ENCODE measurements around the gene ABHD16A.

ABHD16A gene

DNA sequence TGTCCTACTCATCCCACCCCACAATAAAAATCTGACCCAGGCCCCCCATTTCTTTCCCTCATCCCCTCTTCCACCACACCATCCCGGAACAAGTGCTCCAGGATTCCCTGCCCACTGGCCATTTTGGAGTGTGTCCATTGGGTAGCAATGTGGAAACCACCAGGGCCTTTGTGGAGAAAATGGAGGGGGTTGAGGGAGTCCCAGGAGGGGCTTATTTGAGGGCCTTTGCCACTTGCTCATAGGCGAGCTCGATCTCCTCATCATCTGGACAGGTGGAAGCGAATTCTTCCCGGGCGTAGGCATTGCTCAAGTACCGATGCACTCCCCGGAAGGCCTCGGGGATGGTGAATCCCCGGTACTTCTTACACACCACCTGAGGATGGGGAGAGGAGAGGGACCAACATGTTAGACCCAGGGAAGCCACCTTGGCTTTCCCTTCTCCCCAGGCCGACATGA lies 27.5 kb upstream of the ABHD16A start:
- peak overlapping the region; percentile 82 for H3K4me2 ChIP-seq (ENCODE audit: low read length, poor library complexity, severe bottlenecking)
- peaks cover 57 to 66% of the 10 kb centered on the region in 2 experiments for H3K36me3 ChIP-seq (ENCODE audit: control insufficient read depth in 1 of 2, insufficient read depth in 2 of 2, low read depth in 1 of 2, low read length in 2 of 2)
- H3K4me3 ChIP-seq (ENCODE audit: insufficient read depth in 1 of 2, low read depth in 1 of 2, low read length in 2 of 2) = peak overlapping the region in 1 of 2 experiments; percentile 93
- no peak overlapping the region for H2AK5ac ChIP-seq (ENCODE audit: low read length, severe bottlenecking)
- no peak overlapping the region for H3K18ac ChIP-seq (ENCODE audit: low read depth in 1 of 2, low read length in 2 of 2)
- no peaks in the 10 kb centered on the region for H3K27me3 ChIP-seq (ENCODE audit: control insufficient read depth in 1 of 2, insufficient read depth in 1 of 2, low read length in 2 of 2)
- H3K27ac ChIP-seq (ENCODE audit: low read length, poor library complexity, severe bottlenecking) = peak overlapping the region; percentile 19
- no peak overlapping the region for H2BK12ac ChIP-seq (ENCODE audit: low read length in 2 of 2)
- peaks cover 19% of the 10 kb centered on the region for H3K79me1 ChIP-seq (replicated peaks; ENCODE audit: low read length, poor library complexity, severe bottlenecking)
- H3K14ac ChIP-seq (ENCODE audit: low read length in 2 of 2) = no peak overlapping the region
- no peak overlapping the region for H2BK120ac ChIP-seq (ENCODE audit: low read depth, low read length)
- H4K91ac ChIP-seq (ENCODE audit: low read length) = peak overlapping the region; percentile 8
- H3K9ac ChIP-seq (ENCODE audit: low read length) = peak overlapping the region; percentile 98
- peaks cover 22% of the 10 kb centered on the region for H3K4me1 ChIP-seq (ENCODE audit: control insufficient read depth, insufficient read depth, low read depth, low read length)
- H2AFZ ChIP-seq (ENCODE audit: low read depth, low read length) = no peak overlapping the region
- H3K4ac ChIP-seq (ENCODE audit: low read depth in 1 of 2, low read length in 2 of 2) = no peak overlapping the region
- 77% methylated on average over 10 of the region's 11 CpGs for WGBS
- peak overlapping the region; percentile 80 for H4K8ac ChIP-seq (ENCODE audit: low read length)
- DNase-seq = no peak
- H3K23ac ChIP-seq (ENCODE audit: low read length in 2 of 2) = no peak overlapping the region
- no peak overlapping the region for H2BK5ac ChIP-seq (ENCODE audit: low read depth, low read length, poor library complexity, severe bottlenecking)
- H3K9me3 ChIP-seq (ENCODE audit: control insufficient read depth, low read length) = no peaks in the 10 kb centered on the region
- peak overlapping the region; percentile 62 for H2BK15ac ChIP-seq (ENCODE audit: low read depth, poor library complexity, severe bottlenecking)

DNA sequence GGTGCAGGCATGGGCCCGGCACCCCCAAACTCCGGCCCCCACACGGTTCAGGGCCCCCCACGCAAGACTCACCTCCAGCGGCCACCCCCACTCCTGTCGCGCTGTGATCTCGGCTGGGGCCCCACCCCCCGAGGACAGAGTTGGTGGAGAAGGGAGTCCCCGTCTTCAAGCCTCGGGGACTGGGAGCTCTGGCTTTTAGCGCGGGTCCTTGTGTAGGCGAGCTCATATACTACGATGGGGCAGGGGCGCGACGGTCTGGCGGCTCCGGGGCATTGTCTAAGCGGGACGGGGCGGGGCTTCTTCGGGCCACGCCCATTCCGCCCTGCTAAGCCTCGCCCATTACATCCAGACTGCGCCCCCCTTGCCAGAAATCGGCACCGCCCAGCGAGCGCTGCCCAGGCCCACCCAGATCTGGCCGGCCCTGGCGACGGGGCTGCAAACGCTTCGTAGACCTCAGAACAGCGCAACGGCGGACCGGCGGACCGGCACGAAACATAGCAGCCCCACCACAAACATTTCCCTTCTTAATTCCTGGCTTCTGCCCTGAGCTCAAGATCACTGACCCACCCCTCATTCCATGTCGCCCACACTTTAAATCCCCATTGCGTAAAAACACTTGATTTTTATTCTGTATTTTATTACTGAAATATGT lies 27.0 kb upstream of the ABHD16A start:
- H3K79me1 ChIP-seq (replicated peaks; ENCODE audit: low read length, poor library complexity, severe bottlenecking) = peaks cover 19% of the 10 kb centered on the region
- H2AFZ ChIP-seq (ENCODE audit: low read depth, low read length) = no peak overlapping the region
- no peak overlapping the region for H2BK5ac ChIP-seq (ENCODE audit: low read depth, low read length, poor library complexity, severe bottlenecking)
- peak overlapping the region; percentile 89 for H4K91ac ChIP-seq (ENCODE audit: low read length)
- peak overlapping the region; percentile 67 for H3K27ac ChIP-seq (ENCODE audit: low read length, poor library complexity, severe bottlenecking)
- H3K14ac ChIP-seq (ENCODE audit: low read length in 2 of 2) = peak overlapping the region in 1 of 2 experiments; percentile 56
- H4K8ac ChIP-seq (ENCODE audit: low read length) = peak overlapping the region; percentile 96
- no peak overlapping the region for H2BK12ac ChIP-seq (ENCODE audit: low read length in 2 of 2)
- H3K9me3 ChIP-seq (ENCODE audit: control insufficient read depth, low read length) = no peaks in the 10 kb centered on the region
- peak overlapping the region; percentile 98 for H3K9ac ChIP-seq (ENCODE audit: low read length)
- no peak overlapping the region for H3K23ac ChIP-seq (ENCODE audit: low read length in 2 of 2)
- peak overlapping the region; percentile 87 for H2BK15ac ChIP-seq (ENCODE audit: low read depth, poor library complexity, severe bottlenecking)
- peak overlapping the region; percentile 66 to 80 for H3K4ac ChIP-seq (ENCODE audit: low read depth in 1 of 2, low read length in 2 of 2)
- peak; percentile 92 for DNase-seq
- H3K27me3 ChIP-seq (ENCODE audit: control insufficient read depth in 1 of 2, insufficient read depth in 1 of 2, low read length in 2 of 2) = no peaks in the 10 kb centered on the region
- peaks cover 57 to 67% of the 10 kb centered on the region in 2 experiments for H3K36me3 ChIP-seq (ENCODE audit: control insufficient read depth in 1 of 2, insufficient read depth in 2 of 2, low read depth in 1 of 2, low read length in 2 of 2)
- peaks cover 22% of the 10 kb centered on the region for H3K4me1 ChIP-seq (ENCODE audit: control insufficient read depth, insufficient read depth, low read depth, low read length)
- peak overlapping the region; percentile 85 to 89 for H3K18ac ChIP-seq (ENCODE audit: low read depth in 1 of 2, low read length in 2 of 2)
- H2BK120ac ChIP-seq (ENCODE audit: low read depth, low read length) = peak overlapping the region; percentile 82
- under 1% methylated on average over 31 of the region's 46 CpGs for WGBS
- H3K4me3 ChIP-seq (ENCODE audit: insufficient read depth in 1 of 2, low read depth in 1 of 2, low read length in 2 of 2) = peak overlapping the region; percentile 74 to 93
- H2AK5ac ChIP-seq (ENCODE audit: low read length, severe bottlenecking) = no peak overlapping the region
- peak overlapping the region; percentile 82 for H3K4me2 ChIP-seq (ENCODE audit: low read length, poor library complexity, severe bottlenecking)

DNA sequence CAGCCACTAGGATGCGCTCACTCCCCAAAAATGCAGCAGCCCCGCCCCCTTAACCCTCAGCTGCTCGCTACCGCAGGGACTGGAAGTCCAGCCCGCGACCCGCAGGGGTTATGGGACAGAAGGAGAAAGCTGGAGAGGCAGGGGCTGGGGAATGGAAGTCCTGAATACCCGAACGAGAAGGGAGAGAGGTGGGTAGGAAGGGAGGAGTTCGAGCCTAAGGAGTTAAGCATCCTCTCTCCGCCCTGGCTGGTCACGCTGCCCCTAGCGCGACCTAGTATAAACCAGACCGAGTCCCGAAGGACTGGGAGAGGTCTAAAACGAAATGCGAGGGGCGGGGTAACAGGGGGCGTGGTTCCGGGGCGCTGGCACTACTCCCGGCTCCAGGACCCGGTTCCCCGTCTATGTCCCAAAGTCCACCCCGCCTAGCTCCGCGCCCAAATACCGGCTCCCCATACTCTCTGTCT lies 26.4 kb upstream of the ABHD16A start:
- Histone ChIP-seq H3K4me3 (ENCODE audit: insufficient read depth in 1 of 2, low read depth in 1 of 2, low read length in 2 of 2) (peak overlapping the region; percentile 74 to 93), H3K14ac (ENCODE audit: low read length in 2 of 2) (peak overlapping the region in 1 of 2 experiments; percentile 56), H3K9me3 (ENCODE audit: control insufficient read depth, low read length) (no peaks in the 10 kb centered on the region), H3K4ac (ENCODE audit: low read depth in 1 of 2, low read length in 2 of 2) (peak overlapping the region; percentile 66 to 80), H2BK5ac (ENCODE audit: low read depth, low read length, poor library complexity, severe bottlenecking) (peak overlapping the region; percentile 15), H2AK5ac (ENCODE audit: low read length, severe bottlenecking) (no peak overlapping the region), H3K27ac (ENCODE audit: low read length, poor library complexity, severe bottlenecking) (peak overlapping the region; percentile 67), H3K9ac (ENCODE audit: low read length) (peak overlapping the region; percentile 98), H2AFZ (ENCODE audit: low read depth, low read length) (no peak overlapping the region), H3K36me3 (ENCODE audit: control insufficient read depth in 1 of 2, insufficient read depth in 2 of 2, low read depth in 1 of 2, low read length in 2 of 2) (peaks cover 62 to 67% of the 10 kb centered on the region in 2 experiments), H2BK15ac (ENCODE audit: low read depth, poor library complexity, severe bottlenecking) (peak overlapping the region; percentile 87), H3K18ac (ENCODE audit: low read depth in 1 of 2, low read length in 2 of 2) (peak overlapping the region; percentile 85 to 89), H3K4me1 (ENCODE audit: control insufficient read depth, insufficient read depth, low read depth, low read length) (peaks cover 22% of the 10 kb centered on the region), H3K79me1 (replicated peaks; ENCODE audit: low read length, poor library complexity, severe bottlenecking) (peaks cover 19% of the 10 kb centered on the region), H4K8ac (ENCODE audit: low read length) (peak overlapping the region; percentile 96), H3K23ac (ENCODE audit: low read length in 2 of 2) (no peak overlapping the region), H2BK12ac (ENCODE audit: low read length in 2 of 2) (no peak overlapping the region), H2BK120ac (ENCODE audit: low read depth, low read length) (peak overlapping the region; percentile 82), H3K27me3 (ENCODE audit: control insufficient read depth in 1 of 2, insufficient read depth in 1 of 2, low read length in 2 of 2) (no peaks in the 10 kb centered on the region), H3K4me2 (ENCODE audit: low read length, poor library complexity, severe bottlenecking) (peak overlapping the region; percentile 82), H4K91ac (ENCODE audit: low read length) (peak overlapping the region; percentile 89)
- DNase-seq = peak; percentile 95
- 0% methylated on average over 8 of the region's 29 CpGs for WGBS

DNA sequence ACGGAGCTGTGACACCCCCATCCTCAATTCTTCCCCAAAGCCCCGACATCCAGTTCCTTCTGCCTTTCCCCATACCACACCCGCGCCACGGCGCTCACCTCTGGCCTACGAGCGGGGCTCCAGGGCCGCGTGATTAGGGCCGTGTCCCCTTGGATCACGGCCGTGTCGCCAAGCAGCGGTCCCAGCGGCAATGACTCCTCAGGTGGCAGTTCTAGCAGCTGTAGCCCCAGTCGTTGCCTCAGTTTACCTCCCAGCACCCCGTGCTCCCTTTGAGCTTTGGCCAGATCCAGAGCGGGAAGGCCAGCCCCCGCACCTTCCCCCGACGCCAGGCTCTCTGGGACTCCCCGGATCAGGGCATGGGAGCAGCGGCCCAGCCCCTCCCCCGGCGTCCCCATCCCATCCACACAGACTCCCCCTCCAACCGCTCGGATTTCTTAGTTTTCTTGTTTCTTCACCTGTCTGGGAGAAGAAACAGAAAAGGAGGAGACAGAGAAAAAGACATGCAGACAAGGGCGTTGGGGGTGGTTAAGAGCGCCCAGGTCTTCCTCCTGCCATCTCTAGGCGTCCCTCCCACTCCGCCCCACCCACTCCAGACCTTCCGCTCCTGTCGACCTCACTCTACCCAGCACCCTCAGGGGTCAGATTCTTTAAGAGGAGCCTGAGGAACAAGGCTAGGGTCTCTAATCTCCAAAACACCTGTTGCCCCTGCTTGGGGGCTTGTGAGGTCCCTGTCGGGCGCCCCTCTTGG lies 25.8 kb upstream of the ABHD16A start, which contains the start of gene DDAH2:
Gene DDAH2 (minus strand): TSS at position 533 of the 748 bp plus-strand sequence. CDS start 138 bp downstream, at position 395.
- H3K23ac ChIP-seq (ENCODE audit: low read length in 2 of 2) = no peak within 1 kb of the TSS
- H3K27ac ChIP-seq (ENCODE audit: low read length, poor library complexity, severe bottlenecking) = peak within 1 kb of the TSS; percentile 67
- H4K8ac ChIP-seq (ENCODE audit: low read length) = peak within 1 kb of the TSS; percentile 96
- peak within 1 kb of the TSS; percentile 66 to 80 for H3K4ac ChIP-seq (ENCODE audit: low read depth in 1 of 2, low read length in 2 of 2)
- H3K27me3 ChIP-seq (ENCODE audit: control insufficient read depth in 1 of 2, insufficient read depth in 1 of 2, low read length in 2 of 2) = no peaks in the 10 kb centered on the region
- peaks cover 18% of the 10 kb centered on the region for H3K4me1 ChIP-seq (ENCODE audit: control insufficient read depth, insufficient read depth, low read depth, low read length)
- no peak within 1 kb of the TSS for H2AK5ac ChIP-seq (ENCODE audit: low read length, severe bottlenecking)
- peak within 1 kb of the TSS; percentile 87 for H2BK15ac ChIP-seq (ENCODE audit: low read depth, poor library complexity, severe bottlenecking)
- no peak for DNase-seq
- no peaks in the 10 kb centered on the region for H3K9me3 ChIP-seq (ENCODE audit: control insufficient read depth, low read length)
- H2BK5ac ChIP-seq (ENCODE audit: low read depth, low read length, poor library complexity, severe bottlenecking) = peak within 1 kb of the TSS; percentile 15
- H2AFZ ChIP-seq (ENCODE audit: low read depth, low read length) = no peak within 1 kb of the TSS
- peak within 1 kb of the TSS; percentile 82 for H2BK120ac ChIP-seq (ENCODE audit: low read depth, low read length)
- peaks cover 61 to 64% of the 10 kb centered on the region in 2 experiments for H3K36me3 ChIP-seq (ENCODE audit: control insufficient read depth in 1 of 2, insufficient read depth in 2 of 2, low read depth in 1 of 2, low read length in 2 of 2)
- peak within 1 kb of the TSS; percentile 89 for H4K91ac ChIP-seq (ENCODE audit: low read length)
- peak within 1 kb of the TSS in 1 of 2 experiments; percentile 56 for H3K14ac ChIP-seq (ENCODE audit: low read length in 2 of 2)
- H2BK12ac ChIP-seq (ENCODE audit: low read length in 2 of 2) = peak within 1 kb of the TSS in 1 of 2 experiments; percentile 55
- H3K4me3 ChIP-seq (ENCODE audit: insufficient read depth in 1 of 2, low read depth in 1 of 2, low read length in 2 of 2) = peak within 1 kb of the TSS; percentile 74 to 93
- peaks cover 19% of the 10 kb centered on the region for H3K79me1 ChIP-seq (replicated peaks; ENCODE audit: low read length, poor library complexity, severe bottlenecking)
- peak within 1 kb of the TSS; percentile 85 to 89 for H3K18ac ChIP-seq (ENCODE audit: low read depth in 1 of 2, low read length in 2 of 2)
- H3K4me2 ChIP-seq (ENCODE audit: low read length, poor library complexity, severe bottlenecking) = peak within 1 kb of the TSS; percentile 82
- WGBS = 54% methylated on average over 31 of the region's 36 CpGs
- peak within 1 kb of the TSS; percentile 98 for H3K9ac ChIP-seq (ENCODE audit: low read length)

Data from mesenchymal stem cell (in vitro differentiated cells and primary cell).